Spinal cord (tissue), 10 donors: ENCODE data around the gene POGLUT3. TPM values are rescaled to one million over a fixed set of nuclear protein-coding genes. Genes with fewer than 3 reads are reported as not detected.

Source experiments
- DNase-seq, 6 donors: peaks; one replicate each; pipeline versions ENCODE4 v3.0.0 to v3.0.0-alpha.2; 2013 to 2015; ENCODE audit warnings: low spot score in 6 of 6, low read depth in 4 of 6
- H3K27ac ChIP-seq: one replicate; pipeline ENCODE4 v1.5.1; 2013; ENCODE audit warnings: low read depth, low read length, control low read depth
- H3K27me3 ChIP-seq: one replicate; pipeline ENCODE4 v1.6.1; 2013; ENCODE audit warnings: low read length; ENCODE audit not compliant: control insufficient read depth, insufficient read depth
- H3K36me3 ChIP-seq: one replicate; pipeline ENCODE4 v1.6.1; 2013; ENCODE audit warnings: low read length; ENCODE audit not compliant: control insufficient read depth, insufficient read depth
- H3K4me1 ChIP-seq: one replicate; pipeline ENCODE4 v1.6.1; 2013; ENCODE audit warnings: low read length; ENCODE audit not compliant: control insufficient read depth, insufficient read depth
- H3K4me3 ChIP-seq: one replicate; pipeline ENCODE4 v1.5.1; 2013; ENCODE audit warnings: low read depth, low read length, control low read depth
- H3K9me3 ChIP-seq: one replicate; pipeline ENCODE4 v1.6.1; 2013; ENCODE audit warnings: low read length; ENCODE audit not compliant: control insufficient read depth, insufficient read depth
- WGBS: methylation state at CpG from one replicate; pipeline ENCODE4 v1.1.5; 2013; ENCODE audit warnings: missing lambda C conversion rate; ENCODE audit not compliant: insufficient coverage; 5-methylcytosine and 5-hydroxymethylcytosine counted together
- polyA plus RNA-seq, 2 donors: library from polyadenylated mRNA; unstranded; fragments of 120-200 nt; gene quantifications; one replicate each; pipeline ENCODE4 v1.2.1, GENCODE V29; 2013; ENCODE audit not compliant: insufficient read length in 2 of 2
- total RNA-seq, 2 donors: library from RNA; depleted of rRNA in 1 of 2; stranded (reverse); fragments of 120-200 nt in 1 of 2; fragments of >200 nt in 1 of 2; gene quantifications; one replicate each; pipeline versions ENCODE4 v1.2.3 to v1.2.4, GENCODE V29; 2013 to 2014
- donor health status: healthy.

Gene POGLUT3
- total and polyA plus RNA-seq, 4 donors, result 17.5 to 44.4 (median 28.5) TPM

- Histone ChIP-seq H3K4me3 (no peak overlapping the region), H3K4me1 (no peaks in the 10 kb centered on the region), H3K27me3 (no peaks in the 10 kb centered on the region), H3K27ac (no peak overlapping the region), H3K36me3 (no peaks in the 10 kb centered on the region), H3K9me3 (no peaks in the 10 kb centered on the region)
- WGBS, result 92% methylated on average over 2 of the region's 3 CpGs
- no peak for DNase-seq
Measured at GRCh38 chr11:108508653-108509593, 10.7 kb upstream of the POGLUT3 start.

GRCh38 chr11:108501396-108501795 lies 3.2 kb upstream of the POGLUT3 start:
- Histone ChIP-seq H3K36me3 (no peaks in the 10 kb centered on the region), H3K9me3 (no peaks in the 10 kb centered on the region), H3K27ac (no peak overlapping the region), H3K4me1 (peaks cover 14% of the 10 kb centered on the region), H3K27me3 (no peaks in the 10 kb centered on the region), H3K4me3 (no peak overlapping the region)
- 89% methylated on average over 3 of the region's 5 CpGs for WGBS
- DNase-seq, result no peak

- Histone ChIP-seq H3K27me3 (no peaks in the 10 kb centered on the region), H3K9me3 (no peaks in the 10 kb centered on the region), H3K4me1 (peaks cover 14% of the 10 kb centered on the region), H3K4me3 (no peak overlapping the region), H3K27ac (no peak overlapping the region), H3K36me3 (no peaks in the 10 kb centered on the region)
- no peak for DNase-seq
- WGBS, result no CpG with 5 or more reads among the region's 2 CpGs
Measured at GRCh38 chr11:108500721-108501120, 2.5 kb upstream of the POGLUT3 start.

GRCh38 chr11:108500169-108500568 lies 2.0 kb upstream of the POGLUT3 start:
- H3K36me3 ChIP-seq, result no peaks in the 10 kb centered on the region
- DNase-seq, result no peak
- H3K9me3 ChIP-seq, result no peaks in the 10 kb centered on the region
- H3K27ac ChIP-seq, result no peak overlapping the region
- H3K27me3 ChIP-seq, result no peaks in the 10 kb centered on the region
- peaks cover 14% of the 10 kb centered on the region for H3K4me1 ChIP-seq
- H3K4me3 ChIP-seq, result no peak overlapping the region
- 100% methylated on average over 2 of the region's 4 CpGs for WGBS

GRCh38 chr11:108498816-108499408 lies 728 bp upstream of the POGLUT3 start:
- no peaks in the 10 kb centered on the region for H3K27me3 ChIP-seq
- H3K4me3 ChIP-seq, result peak overlapping the region; percentile 73
- H3K4me1 ChIP-seq, result peaks cover 14% of the 10 kb centered on the region
- peak overlapping the region; percentile 93 for H3K27ac ChIP-seq
- no peaks in the 10 kb centered on the region for H3K36me3 ChIP-seq
- no peak for DNase-seq
- H3K9me3 ChIP-seq, result no peaks in the 10 kb centered on the region
- WGBS, result 62% methylated on average over 22 of the region's 29 CpGs

- peak overlapping the region; percentile 93 for H3K27ac ChIP-seq
Measured at GRCh38 chr11:108497317-108498045, 703 bp downstream of the POGLUT3 start.

GRCh38 chr11:108496643-108497256 lies 1.4 kb downstream of the POGLUT3 start:
- peak in 1 of 6 donors; percentile 4 for DNase-seq
- WGBS, result 89% methylated on average over 6 of the region's 7 CpGs
- Histone ChIP-seq H3K4me1 (peaks cover 14% of the 10 kb centered on the region), H3K36me3 (no peaks in the 10 kb centered on the region), H3K27ac (peak overlapping the region; percentile 93), H3K9me3 (no peaks in the 10 kb centered on the region), H3K27me3 (no peaks in the 10 kb centered on the region), H3K4me3 (peak overlapping the region; percentile 73)

More at GRCh38 chr11:108497317-108498045, 703 bp downstream of the POGLUT3 start:
- H3K36me3 ChIP-seq, result no peaks in the 10 kb centered on the region
- H3K27me3 ChIP-seq, result no peaks in the 10 kb centered on the region
- 1% methylated on average over 28 of the region's 30 CpGs for WGBS
- H3K4me3 ChIP-seq, result peak overlapping the region; percentile 73
- peaks cover 14% of the 10 kb centered on the region for H3K4me1 ChIP-seq
- H3K9me3 ChIP-seq, result no peaks in the 10 kb centered on the region
- peak; percentile 49 to 91 (median 76) for DNase-seq

- H3K36me3 ChIP-seq, result peaks cover under 1% of the 10 kb centered on the region
- H3K27ac ChIP-seq, result no peak overlapping the region
- H3K9me3 ChIP-seq, result no peaks in the 10 kb centered on the region
- H3K4me3 ChIP-seq, result no peak overlapping the region
- H3K27me3 ChIP-seq, result no peaks in the 10 kb centered on the region
- DNase-seq, result no peak
- H3K4me1 ChIP-seq, result peaks cover 14% of the 10 kb centered on the region
- no CpG with 5 or more reads among the region's 3 CpGs for WGBS
Measured at GRCh38 chr11:108495326-108495725, 2.9 kb downstream of the POGLUT3 start.

- no peak overlapping the region for H3K4me3 ChIP-seq
- peaks cover 10% of the 10 kb centered on the region for H3K36me3 ChIP-seq
- no peaks in the 10 kb centered on the region for H3K27me3 ChIP-seq
- WGBS, result 67% methylated on average over 1 of the region's 6 CpGs
- H3K4me1 ChIP-seq, result peaks cover 14% of the 10 kb centered on the region
- no peak overlapping the region for H3K27ac ChIP-seq
- DNase-seq, result peak in 1 of 6 donors; percentile 7
- no peaks in the 10 kb centered on the region for H3K9me3 ChIP-seq
Measured at GRCh38 chr11:108494182-108494581, 4.0 kb downstream of the POGLUT3 start.
